ENCODE results near the gene RAC2.

DNA sequence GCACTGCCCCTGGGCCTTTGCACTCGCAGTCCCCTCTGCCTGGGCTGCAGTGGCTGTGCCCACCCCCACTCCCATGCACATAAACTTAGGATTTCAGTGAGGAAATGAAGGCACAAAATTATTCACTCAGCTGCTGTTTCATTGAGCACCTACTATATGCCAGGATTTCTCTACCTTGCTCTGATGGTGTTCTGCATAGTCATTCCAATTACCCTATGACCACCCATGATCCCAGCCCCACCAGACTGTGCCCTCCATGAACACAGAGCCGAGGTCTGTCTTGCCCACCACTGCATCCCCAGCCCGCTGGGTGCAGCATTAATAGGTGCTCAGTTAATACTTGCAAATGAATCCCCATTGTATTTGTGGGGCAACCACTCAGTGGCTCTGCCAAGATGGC lies 49.1 kb upstream of the RAC2 start:
- TF ChIP-seq, protein P1, sequence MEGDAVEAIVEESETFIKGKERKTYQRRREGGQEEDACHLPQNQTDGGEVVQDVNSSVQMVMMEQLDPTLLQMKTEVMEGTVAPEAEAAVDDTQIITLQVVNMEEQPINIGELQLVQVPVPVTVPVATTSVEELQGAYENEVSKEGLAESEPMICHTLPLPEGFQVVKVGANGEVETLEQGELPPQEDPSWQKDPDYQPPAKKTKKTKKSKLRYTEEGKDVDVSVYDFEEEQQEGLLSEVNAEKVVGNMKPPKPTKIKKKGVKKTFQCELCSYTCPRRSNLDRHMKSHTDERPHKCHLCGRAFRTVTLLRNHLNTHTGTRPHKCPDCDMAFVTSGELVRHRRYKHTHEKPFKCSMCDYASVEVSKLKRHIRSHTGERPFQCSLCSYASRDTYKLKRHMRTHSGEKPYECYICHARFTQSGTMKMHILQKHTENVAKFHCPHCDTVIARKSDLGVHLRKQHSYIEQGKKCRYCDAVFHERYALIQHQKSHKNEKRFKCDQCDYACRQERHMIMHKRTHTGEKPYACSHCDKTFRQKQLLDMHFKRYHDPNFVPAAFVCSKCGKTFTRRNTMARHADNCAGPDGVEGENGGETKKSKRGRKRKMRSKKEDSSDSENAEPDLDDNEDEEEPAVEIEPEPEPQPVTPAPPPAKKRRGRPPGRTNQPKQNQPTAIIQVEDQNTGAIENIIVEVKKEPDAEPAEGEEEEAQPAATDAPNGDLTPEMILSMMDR (conservative IDR thresholded peaks at IDR 0.05) = no peak
- no peak for TF ChIP-seq EZH2 (IDR thresholded peaks at IDR 0.05; ENCODE audit: low read depth)
